Natural killer cell (primary cell): ENCODE data around the gene DPP3. TPM values are rescaled to one million over a fixed set of nuclear protein-coding genes. Genes with fewer than 3 reads are reported as not detected.

Experiments used
- ATAC-seq, 3 donors: fragments of 150-1000 bp in 2 of 3; fragments of 200-7000 bp in 1 of 3; cut with Tn5 transposase; 1 replicate in 1 of 3; 2 replicates in 2 of 3; pipeline ENCODE4 v1.10.0; 2021; ENCODE audit warnings: mild to moderate bottlenecking in 2 of 3, moderate library complexity in 2 of 3
- DNase-seq, 2 donors: peaks; one replicate each; pipeline versions ENCODE4 v3.0.0 to v3.0.0-alpha.2; 2013 to 2021; ENCODE audit warnings: mixed read lengths in 1 of 2
- H3K27ac ChIP-seq: one replicate; pipeline ENCODE4 v1.5.1; 2013; ENCODE audit warnings: mild to moderate bottlenecking, low read length
- H3K27me3 ChIP-seq: one replicate; pipeline ENCODE4 v1.6.1; 2013; ENCODE audit warnings: low read length; ENCODE audit not compliant: control insufficient read depth, insufficient read depth
- H3K36me3 ChIP-seq: one replicate; pipeline ENCODE4 v1.6.1; 2013; ENCODE audit warnings: low read length; ENCODE audit not compliant: control insufficient read depth, insufficient read depth
- H3K4me1 ChIP-seq: one replicate; pipeline ENCODE4 v1.6.1; 2013; ENCODE audit warnings: low read length; ENCODE audit not compliant: control insufficient read depth, insufficient read depth
- H3K4me3 ChIP-seq: one replicate; pipeline ENCODE4 v1.5.1; 2013; ENCODE audit warnings: low read length
- H3K9me3 ChIP-seq: one replicate; pipeline ENCODE4 v1.6.1; 2013; ENCODE audit warnings: low read length; ENCODE audit not compliant: control insufficient read depth, insufficient read depth
- H3K27ac Mint-ChIP-seq, 2 donors: one replicate each; pipeline ENCODE4 v1.8.0; 2022; ENCODE audit warnings: mild to moderate bottlenecking in 2 of 2, mixed read lengths in 2 of 2, moderate library complexity in 1 of 2
- H3K27me3 Mint-ChIP-seq, 2 donors: one replicate each; pipeline ENCODE4 v1.8.0; 2022; ENCODE audit warnings: low read depth in 2 of 2, mixed read lengths in 2 of 2
- H3K36me3 Mint-ChIP-seq: one replicate; pipeline ENCODE4 v1.8.0; 2022; ENCODE audit warnings: mixed read lengths
- H3K4me1 Mint-ChIP-seq, 2 donors: one replicate each; pipeline ENCODE4 v1.8.0; 2022; ENCODE audit warnings: mixed read lengths in 2 of 2
- H3K4me3 Mint-ChIP-seq: one replicate; pipeline ENCODE4 v1.8.0; 2022; ENCODE audit warnings: mild to moderate bottlenecking, moderate library complexity, mixed read lengths
- H3K9me3 Mint-ChIP-seq, 2 donors: one replicate each; pipeline ENCODE4 v1.8.0; 2022; ENCODE audit warnings: mixed read lengths in 2 of 2
- WGBS: methylation state at CpG from one replicate; pipeline ENCODE4 v1.1.7; 2013; ENCODE audit warnings: missing lambda C conversion rate; ENCODE audit not compliant: insufficient coverage; 5-methylcytosine and 5-hydroxymethylcytosine counted together
- intact Hi-C: fragments of 100-400 bp; cut with micrococcal nuclease; formaldehyde crosslinking; loops from one replicate; pipeline ENCODE4 v1.14.2; 2022
- total RNA-seq, 4 donors: library from RNA; stranded (reverse); fragments of 120-200 nt in 1 of 4; gene quantifications; one replicate each; pipeline versions ENCODE4 v1.2.3 to v1.2.4, GENCODE V29; 2013 to 2022
- TF ChIP-seq, protein P1 (sequence below): fragments of 200-600 bp; IDR thresholded peaks from one replicate; pipeline ENCODE4 v1.8.0; 2022; ENCODE audit warnings: antibody characterized with exemption

DPP3 gene
- total RNA-seq, 3 donors from 2014 or later (not counting 1 experiment from before 2014, with no cell fraction given), result 37.4 to 42.9 (median 38.6) TPM

DNA sequence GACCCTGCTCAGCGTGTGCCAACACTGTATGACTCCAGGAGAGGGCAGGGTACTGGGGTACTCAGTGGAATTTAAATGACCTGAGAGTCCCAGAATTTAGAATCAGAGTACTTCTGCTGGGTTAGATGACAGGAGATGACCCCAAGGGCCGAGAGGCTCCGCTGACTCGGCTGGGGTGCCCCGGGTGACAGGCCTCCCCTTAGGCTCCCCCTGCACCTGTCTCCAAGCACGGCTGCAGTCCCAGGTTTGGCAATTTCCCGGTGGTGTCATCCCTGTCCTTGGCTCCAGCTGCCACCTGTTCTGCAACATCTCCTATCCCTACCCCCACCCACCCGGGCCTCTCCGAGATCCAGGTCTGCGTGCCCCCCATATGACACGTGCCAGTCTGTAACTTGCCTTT, 67.8 kb downstream of the DPP3 start:
- peak overlapping the region in 1 of 2 donors; percentile 92 for H3K27ac Mint-ChIP-seq
- TF ChIP-seq, protein P1, sequence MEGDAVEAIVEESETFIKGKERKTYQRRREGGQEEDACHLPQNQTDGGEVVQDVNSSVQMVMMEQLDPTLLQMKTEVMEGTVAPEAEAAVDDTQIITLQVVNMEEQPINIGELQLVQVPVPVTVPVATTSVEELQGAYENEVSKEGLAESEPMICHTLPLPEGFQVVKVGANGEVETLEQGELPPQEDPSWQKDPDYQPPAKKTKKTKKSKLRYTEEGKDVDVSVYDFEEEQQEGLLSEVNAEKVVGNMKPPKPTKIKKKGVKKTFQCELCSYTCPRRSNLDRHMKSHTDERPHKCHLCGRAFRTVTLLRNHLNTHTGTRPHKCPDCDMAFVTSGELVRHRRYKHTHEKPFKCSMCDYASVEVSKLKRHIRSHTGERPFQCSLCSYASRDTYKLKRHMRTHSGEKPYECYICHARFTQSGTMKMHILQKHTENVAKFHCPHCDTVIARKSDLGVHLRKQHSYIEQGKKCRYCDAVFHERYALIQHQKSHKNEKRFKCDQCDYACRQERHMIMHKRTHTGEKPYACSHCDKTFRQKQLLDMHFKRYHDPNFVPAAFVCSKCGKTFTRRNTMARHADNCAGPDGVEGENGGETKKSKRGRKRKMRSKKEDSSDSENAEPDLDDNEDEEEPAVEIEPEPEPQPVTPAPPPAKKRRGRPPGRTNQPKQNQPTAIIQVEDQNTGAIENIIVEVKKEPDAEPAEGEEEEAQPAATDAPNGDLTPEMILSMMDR, result no peak

DNA sequence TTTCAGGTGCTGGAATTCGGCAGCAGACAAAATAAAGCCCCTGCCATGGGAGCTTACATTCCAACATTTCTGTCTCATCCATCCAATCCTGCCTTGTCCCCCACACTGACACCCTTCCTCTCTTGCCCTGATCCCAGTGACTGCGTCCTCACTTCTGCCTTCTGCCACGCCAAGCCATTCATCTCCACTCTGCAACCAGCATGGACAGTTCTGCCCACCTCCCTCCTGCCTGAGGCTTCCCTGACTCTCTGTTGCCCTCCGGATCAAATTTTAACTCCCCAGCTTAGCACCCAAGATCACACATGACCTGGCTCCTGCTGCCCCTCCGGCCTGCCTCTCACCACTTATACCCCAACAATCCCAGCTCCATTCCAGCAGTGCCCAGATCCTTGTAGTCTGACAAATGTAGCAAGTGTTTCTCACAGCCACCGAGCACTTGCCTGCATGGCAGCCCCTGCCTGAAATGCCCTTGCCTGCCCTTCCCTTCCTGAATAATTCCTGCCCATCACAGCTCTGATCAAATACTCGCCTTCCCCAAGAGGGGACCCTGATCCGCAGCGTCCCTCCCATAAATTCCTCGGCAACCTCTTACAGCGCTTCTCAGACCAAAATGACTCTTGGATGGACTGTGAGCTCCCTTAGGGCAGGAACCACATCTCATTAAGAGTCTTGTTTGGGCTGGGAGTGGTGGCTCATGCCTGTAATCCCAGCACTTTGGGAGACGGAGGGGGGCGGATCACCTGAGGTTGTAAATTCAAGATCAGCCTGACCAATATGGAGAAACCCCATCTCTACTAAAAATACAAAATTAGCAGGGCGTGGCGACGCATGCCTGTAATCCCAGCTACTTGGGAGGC, 68.8 kb downstream of the DPP3 start:
- DNase-seq (no peak), ATAC-seq (no peak)
- Histone ChIP-seq H3K36me3 (no peaks in the 10 kb centered on the region), H3K27ac (no peak overlapping the region), H3K9me3 (no peaks in the 10 kb centered on the region), H3K4me3 (no peak overlapping the region), H3K4me1 (peaks cover 25% of the 10 kb centered on the region), H3K27me3 (no peaks in the 10 kb centered on the region)
- Mint-ChIP-seq H3K4me3 (peak overlapping the region; percentile 43), H3K27ac (no peak overlapping the region), H3K36me3 (no peaks in the 10 kb centered on the region), H3K4me1 (peaks cover 12 to 23% of the 10 kb centered on the region in 2 donors), H3K9me3 (no peaks in the 10 kb centered on the region), H3K27me3 (peaks cover 0 to 9% of the 10 kb centered on the region in 2 donors)
- TF ChIP-seq, protein P1, result no peak
- intact Hi-C loops, result loop anchor here (10.0 kb wide), 1 partner anchor 286 kb away; no protein-coding TSS in a partner anchor
- WGBS, result 82% methylated on average over 16 of the region's 16 CpGs

More for the DNA sequence above, 67.8 kb downstream of the DPP3 start:
- Mint-ChIP-seq H3K9me3 (no peaks in the 10 kb centered on the region), H3K27me3 (peaks cover 0 to 9% of the 10 kb centered on the region in 2 donors), H3K4me3 (no peak overlapping the region), H3K36me3 (no peaks in the 10 kb centered on the region), H3K4me1 (peaks cover 22 to 33% of the 10 kb centered on the region in 2 donors)
- ATAC-seq (no peak), DNase-seq (no peak)
- Histone ChIP-seq H3K4me1 (peaks cover 34% of the 10 kb centered on the region), H3K9me3 (no peaks in the 10 kb centered on the region), H3K27me3 (no peaks in the 10 kb centered on the region), H3K27ac (no peak overlapping the region), H3K4me3 (no peak overlapping the region), H3K36me3 (peaks cover under 1% of the 10 kb centered on the region)
- intact Hi-C loops, result loop anchor here (10.0 kb wide), 1 partner anchor 287 kb away; no protein-coding TSS in a partner anchor
- 84% methylated on average over 11 of the region's 11 CpGs for WGBS

DNA sequence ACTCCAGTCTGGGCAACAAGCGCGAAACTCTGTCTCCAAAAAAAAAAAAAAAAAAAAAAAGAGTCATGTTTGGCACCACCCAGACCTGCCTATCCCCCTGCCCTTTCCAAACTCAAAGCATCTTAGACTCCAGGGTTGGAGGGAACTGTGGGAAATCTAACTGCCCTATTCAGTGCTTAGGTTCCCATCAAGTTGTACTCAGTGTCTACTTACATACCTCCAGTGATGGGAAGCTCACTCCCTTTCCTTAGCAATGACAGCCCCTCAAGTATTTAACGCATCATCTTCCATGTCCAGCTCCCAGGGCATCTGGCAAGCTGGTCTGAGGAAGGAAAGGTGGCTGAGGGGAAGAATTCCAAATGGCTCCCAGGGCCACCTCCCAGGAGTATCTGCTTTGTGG, 69.5 kb downstream of the DPP3 start:
- H3K36me3 Mint-ChIP-seq, result no peaks in the 10 kb centered on the region

More for the DNA sequence above, 69.5 kb downstream of the DPP3 start:
- intact Hi-C loops, result loop anchor here (10.0 kb wide), 1 partner anchor 285 kb away; no protein-coding TSS in a partner anchor
- Histone ChIP-seq H3K4me1 (peaks cover 18% of the 10 kb centered on the region), H3K9me3 (no peaks in the 10 kb centered on the region), H3K27me3 (no peaks in the 10 kb centered on the region), H3K36me3 (no peaks in the 10 kb centered on the region), H3K4me3 (no peak overlapping the region), H3K27ac (no peak overlapping the region)
- Mint-ChIP-seq H3K27me3 (peaks cover 0 to 9% of the 10 kb centered on the region in 2 donors), H3K4me3 (no peak overlapping the region), H3K27ac (no peak overlapping the region), H3K4me1 (peaks cover 7 to 17% of the 10 kb centered on the region in 2 donors), H3K9me3 (no peaks in the 10 kb centered on the region)
- 87% methylated on average over 3 of the region's 3 CpGs for WGBS
- no peak for DNase-seq
- no peak for ATAC-seq
- TF ChIP-seq, protein P1, result no peak
